Mesothelial cell of epicardium (in vitro differentiated cells): ENCODE measurements around the gene ATF3. TPM values are rescaled to one million over a fixed set of nuclear protein-coding genes. Genes with fewer than 3 reads are reported as not detected.

Experiments used
- DNase-seq, 2 experiments: peaks; one replicate each; pipeline ENCODE4 v3.0.0; 2021; ENCODE audit warnings: low spot score in 2 of 2; ENCODE audit not compliant: unreplicated experiment in 2 of 2
- H3K27ac Mint-ChIP-seq: 2 replicates; pipeline ENCODE4 v1.8.0; 2021; ENCODE audit warnings: mixed read lengths
- H3K27me3 Mint-ChIP-seq: 2 replicates; pipeline ENCODE4 v1.8.0; 2021; ENCODE audit warnings: low read depth, mixed read lengths
- H3K36me3 Mint-ChIP-seq: 2 replicates; pipeline ENCODE4 v1.8.0; 2021; ENCODE audit warnings: mixed read lengths
- H3K4me1 Mint-ChIP-seq: 2 replicates; pipeline ENCODE4 v1.8.0; 2021; ENCODE audit warnings: mixed read lengths
- H3K4me3 Mint-ChIP-seq: 2 replicates; pipeline ENCODE4 v1.8.0; 2021; ENCODE audit warnings: mild to moderate bottlenecking, moderate library complexity, mixed read lengths
- H3K9me3 Mint-ChIP-seq: 2 replicates; pipeline ENCODE4 v1.8.0; 2021; ENCODE audit warnings: mixed read lengths
- CTCF ChIP-seq: fragments of 200-600 bp; sonication (generic); IDR thresholded peaks from one replicate; pipeline ENCODE4 v1.5.0; 2021; ENCODE audit warnings: antibody characterized with exemption; ENCODE audit not compliant: unreplicated experiment
- total RNA-seq: library from RNA; stranded (reverse); gene quantifications from 3 replicates; pipeline ENCODE4 v1.2.1, GENCODE V29; 2021

The ATF3 gene
- total RNA-seq, 1 donor from 2014 or later, result 147 TPM

GRCh38 chr1:212643877-212644276 is 35.3 kb downstream of the ATF3 start:
- no peak overlapping the region for H3K4me3 Mint-ChIP-seq
- H3K27ac Mint-ChIP-seq, result no peak overlapping the region
- peaks cover 4% of the 10 kb centered on the region for H3K27me3 Mint-ChIP-seq
- no peaks in the 10 kb centered on the region for H3K36me3 Mint-ChIP-seq
- no peak for DNase-seq
- H3K9me3 Mint-ChIP-seq, result peaks cover 5% of the 10 kb centered on the region
- H3K4me1 Mint-ChIP-seq, result no peaks in the 10 kb centered on the region
- TF ChIP-seq CTCF, result no peak

DNA sequence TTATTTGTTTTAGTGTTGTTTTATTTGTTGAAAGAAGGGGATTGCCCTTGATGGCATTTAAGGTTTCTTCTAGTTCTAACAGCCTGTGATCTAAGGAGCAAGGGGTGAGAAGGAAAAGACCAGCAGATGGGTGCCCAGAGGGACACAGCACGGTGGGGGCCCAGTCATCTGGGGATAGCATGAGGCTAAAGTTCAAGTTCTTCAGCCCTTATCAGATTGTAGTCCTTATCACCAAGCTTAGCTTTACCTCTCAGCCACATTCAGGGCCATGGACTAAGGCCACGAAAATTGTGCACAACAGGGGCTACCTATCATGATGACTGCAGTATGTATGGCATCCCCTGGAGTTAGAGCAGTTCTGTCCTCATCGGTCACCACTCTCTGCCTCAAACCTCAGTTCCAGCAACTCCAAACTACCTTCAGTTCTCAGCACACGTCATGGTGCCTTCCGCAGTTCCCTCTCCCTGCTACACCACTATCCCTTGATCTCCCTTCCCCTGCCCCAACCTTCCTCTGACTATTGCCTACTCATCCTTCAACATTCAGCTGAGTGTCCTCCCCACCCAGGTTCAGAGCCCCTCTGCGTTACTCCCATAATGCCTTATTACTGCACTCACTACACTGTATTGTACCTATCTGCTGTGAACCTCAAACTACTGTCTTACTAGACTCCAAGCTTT is 36.4 kb downstream of the ATF3 start:
- H3K9me3 Mint-ChIP-seq, result peaks cover 5% of the 10 kb centered on the region
- peaks cover 1% of the 10 kb centered on the region for H3K27me3 Mint-ChIP-seq
- H3K27ac Mint-ChIP-seq, result no peak overlapping the region
- TF ChIP-seq CTCF, result no peak
- no peak overlapping the region for H3K4me3 Mint-ChIP-seq
- peaks cover 4% of the 10 kb centered on the region for H3K4me1 Mint-ChIP-seq
- no peaks in the 10 kb centered on the region for H3K36me3 Mint-ChIP-seq
- no peak for DNase-seq

DNA sequence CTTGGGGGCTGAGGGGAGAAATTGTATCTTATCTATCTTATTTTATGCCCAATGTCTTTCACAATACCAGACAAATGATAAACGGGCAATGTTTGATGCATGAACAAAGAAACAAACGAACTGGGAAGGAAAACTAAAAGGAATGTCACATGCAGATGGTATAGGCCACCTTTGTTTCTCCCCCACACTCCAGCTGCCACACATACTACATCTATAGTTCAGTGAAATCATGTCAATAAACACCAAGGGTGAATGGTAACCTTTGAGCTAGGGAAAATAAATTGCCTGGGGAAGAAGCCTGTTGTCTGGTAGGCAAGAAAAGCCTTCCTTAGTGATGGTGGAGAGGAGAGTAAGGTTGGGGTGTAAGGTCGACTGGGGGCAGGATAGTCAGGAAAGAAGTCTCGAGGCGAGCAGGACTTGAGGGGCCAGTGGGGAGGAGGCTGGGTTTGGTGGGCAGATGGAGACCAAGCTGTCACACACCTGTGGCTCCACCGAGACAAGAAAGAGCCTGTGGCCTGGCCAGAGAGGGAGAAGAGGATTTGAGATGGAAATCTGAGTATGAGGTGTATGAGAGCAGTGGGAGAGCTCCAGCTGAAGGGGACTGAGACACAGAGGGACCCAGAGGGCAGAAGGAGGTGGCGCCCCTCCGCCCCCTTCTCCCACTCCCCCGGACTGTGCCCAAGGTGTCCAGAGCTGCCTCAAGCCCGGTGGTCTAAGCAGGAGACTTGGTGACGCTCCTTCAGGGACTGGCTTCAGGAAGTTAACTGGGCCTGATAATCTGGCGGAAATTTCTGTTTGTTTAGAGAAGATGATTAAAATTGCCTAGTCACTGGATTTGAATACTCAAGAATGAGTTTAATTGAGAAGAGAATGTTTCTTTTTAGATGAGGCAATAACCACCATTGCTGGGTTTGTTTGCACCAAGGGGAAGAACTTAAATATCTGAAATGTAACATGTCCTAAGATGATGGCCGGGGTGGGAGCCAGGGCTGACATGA is 37.3 kb downstream of the ATF3 start:
- no peak for DNase-seq
- TF ChIP-seq CTCF, result no peak
- Mint-ChIP-seq H3K4me3 (no peak overlapping the region), H3K4me1 (peaks cover 8% of the 10 kb centered on the region), H3K9me3 (peaks cover 2% of the 10 kb centered on the region), H3K27me3 (no peaks in the 10 kb centered on the region), H3K36me3 (no peaks in the 10 kb centered on the region), H3K27ac (no peak overlapping the region)

DNA sequence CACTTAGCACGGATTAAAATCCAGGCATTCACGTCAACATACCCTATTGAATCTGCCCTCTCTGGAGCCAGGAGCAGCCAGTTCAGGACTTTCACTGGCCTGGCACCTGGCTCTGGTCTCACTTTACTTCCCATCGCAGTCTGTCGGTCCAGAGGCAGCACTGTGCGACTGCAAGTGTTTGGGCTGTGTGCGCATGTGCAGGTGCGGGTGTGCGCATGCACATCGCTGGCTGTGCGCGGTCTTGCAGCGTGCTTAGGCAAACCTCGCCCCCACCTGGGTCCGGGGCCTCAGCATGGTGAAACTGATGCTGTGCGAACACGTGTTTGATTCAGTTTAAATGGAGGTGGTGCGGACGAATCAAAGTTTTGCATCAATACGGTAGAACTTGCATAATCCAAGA is 38.0 kb downstream of the ATF3 start:
- no peak for TF ChIP-seq CTCF
- no peak overlapping the region for H3K27ac Mint-ChIP-seq
- no peaks in the 10 kb centered on the region for H3K9me3 Mint-ChIP-seq
- DNase-seq, result no peak
- H3K4me3 Mint-ChIP-seq, result no peak overlapping the region
- peaks cover 8% of the 10 kb centered on the region for H3K4me1 Mint-ChIP-seq
- no peaks in the 10 kb centered on the region for H3K27me3 Mint-ChIP-seq
- H3K36me3 Mint-ChIP-seq, result no peaks in the 10 kb centered on the region

DNA sequence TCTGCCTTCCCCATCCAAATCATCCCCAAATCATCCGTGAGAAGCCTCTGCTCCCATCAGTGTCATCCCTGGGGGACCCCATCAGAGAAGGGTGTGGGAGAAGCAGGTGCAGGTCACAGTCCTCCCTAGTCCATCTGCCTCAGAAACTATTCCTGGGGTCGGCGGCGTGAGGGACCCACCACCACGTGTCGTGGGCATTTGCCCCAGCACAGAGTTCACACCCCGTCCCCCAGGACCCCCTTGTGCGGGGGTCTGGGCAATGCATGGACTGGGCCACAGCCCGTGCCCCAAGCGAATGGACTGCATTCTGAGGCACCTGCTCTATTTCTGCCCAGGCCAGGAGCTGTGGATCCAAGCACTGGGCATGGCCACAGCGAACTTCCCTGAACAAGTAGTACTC is 38.4 kb downstream of the ATF3 start:
- H3K27ac Mint-ChIP-seq, result no peak overlapping the region
- no peaks in the 10 kb centered on the region for H3K36me3 Mint-ChIP-seq
- H3K9me3 Mint-ChIP-seq, result no peaks in the 10 kb centered on the region
- DNase-seq, result no peak
- H3K4me1 Mint-ChIP-seq, result peaks cover 8% of the 10 kb centered on the region
- no peak overlapping the region for H3K4me3 Mint-ChIP-seq
- no peaks in the 10 kb centered on the region for H3K27me3 Mint-ChIP-seq
- no peak for TF ChIP-seq CTCF
